ENCODE data around the gene LDHD. TPM values are rescaled to one million over a fixed set of nuclear protein-coding genes. Genes with fewer than 3 reads are reported as not detected.

The LDHD gene
- total and polyA plus RNA-seq, 9 of the 15 experiments (the other 6 are each of a cell fraction or from before 2014, with no cell fraction given), result 0.19 to 0.86 (median 0.54) TPM; not detected in 3

GRCh38 chr16:75112734-75113491 is 3.7 kb downstream of the LDHD start (continued):
- no peak for TF ChIP-seq MEF2A (IDR thresholded peaks at IDR 0.05; ENCODE audit: control insufficient read depth, low read depth, low read length)

GRCh38 chr16:75111961-75112733 is 4.4 kb downstream of the LDHD start:
- Histone ChIP-seq H3K4me2 (ENCODE audit: insufficient read depth, low read length) (no peak overlapping the region), H3K9ac (ENCODE audit: insufficient read depth in 1 of 2, low read depth in 2 of 2, low read length in 2 of 2) (peak overlapping the region in 1 of 2 experiments; percentile 28; a peak in 2 of 4 replicates), H3K4me1 (replicated peaks in 1 of 2; ENCODE audit: control insufficient read depth in 2 of 2, insufficient read depth in 2 of 2, low read length in 2 of 2) (peaks cover 15 to 81% of the 10 kb centered on the region in 2 experiments; a peak in 4 of 5 replicates), H3K4me3 (no peak overlapping the region), H3K27ac (ENCODE audit: extremely low read depth, low read depth, low read length) (no peak overlapping the region), H2AFZ (ENCODE audit: low read depth, low read length) (no peak overlapping the region), H3K79me2 (ENCODE audit: control insufficient read depth, insufficient read depth, low read length) (no peaks in the 10 kb centered on the region), H4K20me1 (replicated peaks; ENCODE audit: control insufficient read depth, insufficient read depth, low read length) (no peaks in the 10 kb centered on the region), H3K27me3 (ENCODE audit: control insufficient read depth in 2 of 2, insufficient read depth in 2 of 2, low read length in 2 of 2) (no peaks in the 10 kb centered on the region), H3K36me3 (ENCODE audit: control insufficient read depth, insufficient read depth, low read length) (peaks cover 3% of the 10 kb centered on the region; the same call in 1 of the 3 replicates), H3K9me1 (ENCODE audit: control insufficient read depth, insufficient read depth, low read length) (peaks cover 3% of the 10 kb centered on the region), H3K9me3 (replicated peaks; ENCODE audit: control insufficient read depth, insufficient read depth, low read depth, low read length) (no peaks in the 10 kb centered on the region)
- no peak for DNase-seq (ENCODE audit: extremely low read depth in 1 of 4, low spot score in 3 of 4)
- ChIA-PET POLR2A (interaction anchor here (1.0 to 2.1 kb wide), 7 partner anchors 10 to 120 kb away, joined by 3 to 13 read pairs (median 7); partner anchors contain the start of gene ZNRF1), CTCF (ENCODE audit: low intra/inter-chr PET ratio) (interaction anchor here (0.6 to 2.7 kb wide), 4 partner anchors 25 to 250 kb away, joined by 3 to 42 read pairs (median 6); partner anchors contain the start of gene ZNRF1)
- no TSS peak for BruUV-seq (replicated peaks)
- FAIRE-seq, result no peak
- intact Hi-C loops (cut with micrococcal nuclease) (loop anchor here (1.0 to 5.0 kb wide), 3 partner anchors 47 to 114 kb away; no protein-coding TSS in a partner anchor), in situ Hi-C loops (cut with MboI) (no loop called here)
- 78% methylated on average over 19 of the region's 26 CpGs for WGBS (ENCODE audit: insufficient coverage, low coverage, missing lambda C conversion rate)
- no peak for ATAC-seq
- TF ChIP-seq EP300 (IDR thresholded peaks at IDR 0.05; ENCODE audit: low read length) (no peak), TBP (optimal IDR thresholded peaks at IDR 0.05; ENCODE audit: low read depth, low read length) (no peak), ZBTB7A (IDR thresholded peaks at IDR 0.05; ENCODE audit: borderline replicate concordance, control insufficient read depth, low read depth, low read length) (peak; percentile 36; the same call in 1 of the 2 replicates), NFXL1 (CRISPR knock-in tag; IDR thresholded peaks at IDR 0.05) (no peak), SIX5 (IDR thresholded peaks at IDR 0.05; ENCODE audit: borderline replicate concordance in 1 of 2, insufficient read depth in 1 of 2, low read depth in 1 of 2, low read length in 2 of 2) (no peak), BRD4 (IDR thresholded peaks at IDR 0.05) (no peak), CEBPG (CRISPR knock-in tag; IDR thresholded peaks at IDR 0.05) (no peak), CEBPG (tag; conservative IDR thresholded peaks at IDR 0.05 in 1 of 2, IDR thresholded peaks at IDR 0.05 in 1 of 2) (no peak), SRSF7 (optimal IDR thresholded peaks at IDR 0.05; ENCODE audit: low read depth, low read length) (no peak), PPARD (CRISPR knock-in tag; IDR thresholded peaks at IDR 0.05) (no peak), POLR2G (IDR thresholded peaks at IDR 0.05; ENCODE audit: low read depth, low read length) (peak; percentile 70), U2AF1 (optimal IDR thresholded peaks at IDR 0.05; ENCODE audit: low read depth, low read length) (no peak), PTTG1 (tag; IDR thresholded peaks at IDR 0.05; ENCODE audit: low read depth) (no peak), IRF1 (CRISPR knock-in tag; IDR thresholded peaks at IDR 0.05; ENCODE audit: borderline replicate concordance) (no peak), GABPB1 (CRISPR knock-in tag; IDR thresholded peaks at IDR 0.05) (no peak), ZNF589 (CRISPR knock-in tag; IDR thresholded peaks at IDR 0.05; ENCODE audit: low read depth) (no peak), WHSC1 (IDR thresholded peaks at IDR 0.05; ENCODE audit: low read length) (no peak), RBM22 (IDR thresholded peaks at IDR 0.05; ENCODE audit: low read depth, low read length, poor library complexity, severe bottlenecking) (peak; percentile 67)
